Measurements from ENCODE around the gene RCBTB2.

RCBTB2 gene

DNA sequence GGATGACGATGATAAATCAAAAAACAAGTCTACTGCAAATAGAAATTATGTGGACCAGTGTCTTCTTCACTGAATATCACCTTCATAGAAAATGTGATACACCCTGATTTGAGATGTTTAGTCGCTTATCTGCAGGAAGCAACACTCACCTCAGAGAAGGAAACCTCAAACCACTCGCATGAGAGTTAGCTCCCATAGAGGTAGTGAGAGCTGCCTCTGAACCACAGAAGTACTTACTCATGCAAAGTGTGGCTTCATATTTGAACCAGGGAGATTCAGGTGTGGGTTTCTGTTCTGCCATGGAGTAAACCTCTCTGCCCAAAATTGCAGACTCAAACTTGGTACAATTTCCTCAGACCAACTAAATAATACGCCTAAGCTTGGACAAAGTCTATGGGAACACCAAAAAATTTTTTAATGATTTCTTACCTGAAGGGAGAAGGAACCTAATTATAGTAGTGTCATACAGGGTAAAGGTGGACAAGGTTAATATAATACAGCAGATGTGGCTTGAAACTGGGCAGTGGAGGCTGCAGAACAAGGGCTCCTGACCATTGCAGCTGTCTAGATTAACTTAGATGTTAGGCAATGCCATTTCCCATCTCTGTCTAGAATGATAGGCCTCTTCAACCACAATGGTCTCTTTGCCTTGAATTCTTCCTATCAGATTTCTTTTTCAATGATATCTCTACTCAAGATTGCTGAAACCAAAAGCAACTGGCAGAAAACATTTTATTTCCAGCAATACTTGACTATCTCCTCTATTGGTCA, 29.6 kb upstream of the RCBTB2 start:
- peak; percentile 100 for ATAC-seq

DNA sequence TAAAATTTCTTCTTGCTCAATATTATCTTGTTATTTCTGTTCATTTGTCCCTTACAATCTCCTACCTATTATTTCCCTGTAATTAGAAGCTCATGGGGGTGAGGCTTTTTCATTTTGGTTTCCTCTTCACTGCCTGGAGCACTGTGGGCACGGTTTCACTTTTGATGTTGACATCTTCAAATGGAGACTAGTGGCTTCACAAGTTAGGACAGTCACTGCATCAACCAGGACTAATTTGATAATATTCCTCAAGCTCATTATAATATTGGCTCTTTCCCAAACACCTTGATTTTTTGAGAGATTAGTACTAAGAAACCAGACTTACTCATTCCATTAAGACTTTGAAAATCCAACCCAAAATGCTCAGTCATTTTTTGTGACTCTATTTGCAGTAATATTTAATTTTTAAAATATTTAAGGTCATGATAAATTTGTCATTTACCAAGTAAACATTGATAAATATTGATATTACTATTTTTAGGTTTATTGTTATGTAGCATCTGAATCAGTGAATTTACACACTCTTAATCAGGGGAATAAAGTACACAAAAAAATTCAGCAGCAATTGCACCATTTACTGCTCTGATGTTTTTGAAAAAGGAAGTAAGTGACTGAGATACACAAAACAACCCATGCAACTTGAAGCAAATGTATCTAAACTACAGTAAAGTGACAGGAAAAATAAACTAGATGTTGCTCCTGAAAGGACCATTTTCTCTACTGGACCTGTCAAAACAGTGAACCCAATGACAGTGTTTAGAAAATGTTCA, 28.8 kb upstream of the RCBTB2 start:
- ATAC-seq: no peak

DNA sequence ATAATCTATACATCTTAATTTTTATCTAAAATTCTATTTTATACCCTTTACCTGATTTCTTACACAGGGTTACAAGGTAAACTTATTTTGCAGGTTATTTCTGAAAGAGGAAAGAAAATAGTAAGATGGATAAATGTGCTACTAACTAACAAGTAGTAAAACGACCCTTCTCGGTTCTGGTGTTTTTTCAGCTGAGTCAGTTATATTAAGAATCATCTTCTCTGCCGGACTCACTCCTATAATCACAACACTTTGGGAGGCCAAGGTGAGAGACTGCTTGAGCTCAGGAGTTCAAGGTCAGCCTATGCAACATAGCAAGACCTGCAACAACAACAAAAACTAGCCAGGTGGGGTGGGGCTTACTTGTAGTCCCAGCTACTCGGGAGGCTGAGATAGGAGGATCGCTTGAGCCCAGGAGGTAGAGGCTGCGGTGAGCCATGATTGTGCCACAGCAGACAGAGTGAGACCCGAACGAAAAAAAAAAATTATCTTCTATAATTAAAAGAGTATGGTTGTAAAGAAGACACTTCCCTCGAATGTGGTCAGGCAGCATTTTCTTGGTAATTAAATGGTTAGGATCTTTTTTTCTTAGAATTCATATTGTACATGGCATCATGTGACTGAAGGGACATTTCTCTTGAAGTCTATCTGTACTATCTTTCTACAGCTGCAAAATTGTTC, 27.9 kb upstream of the RCBTB2 start:
- ATAC-seq: no peak

DNA sequence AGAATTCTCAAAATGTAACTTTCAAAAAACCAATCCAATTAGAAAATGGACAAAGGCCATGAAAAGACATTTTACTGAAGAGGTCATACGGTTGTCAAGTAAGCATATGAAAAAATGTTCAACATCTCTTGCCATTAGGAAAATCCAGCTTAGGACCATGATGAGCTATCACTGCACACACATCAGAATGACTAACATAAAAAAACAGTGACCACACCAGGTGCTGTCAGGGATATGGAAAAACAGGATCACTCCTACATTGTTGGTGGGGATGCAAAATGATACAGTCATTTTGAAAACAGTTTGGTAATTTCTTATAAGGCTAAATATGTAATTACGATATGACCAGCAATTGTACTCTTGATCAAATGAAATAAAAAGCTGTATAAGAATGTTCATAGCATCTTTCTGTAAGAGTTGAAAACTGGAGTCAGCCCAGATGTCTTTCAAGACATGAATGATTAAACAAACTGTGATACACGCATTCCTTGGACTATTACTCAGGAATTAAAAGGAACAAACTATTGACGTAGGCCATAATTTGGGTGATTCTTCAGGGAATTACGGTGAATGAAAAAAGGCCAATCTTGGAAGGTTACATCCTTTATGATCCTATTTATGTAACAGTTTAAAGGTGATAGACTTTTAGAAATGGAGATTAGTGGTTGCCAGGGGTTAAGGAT, 26.9 kb upstream of the RCBTB2 start:
- ATAC-seq: no peak

DNA sequence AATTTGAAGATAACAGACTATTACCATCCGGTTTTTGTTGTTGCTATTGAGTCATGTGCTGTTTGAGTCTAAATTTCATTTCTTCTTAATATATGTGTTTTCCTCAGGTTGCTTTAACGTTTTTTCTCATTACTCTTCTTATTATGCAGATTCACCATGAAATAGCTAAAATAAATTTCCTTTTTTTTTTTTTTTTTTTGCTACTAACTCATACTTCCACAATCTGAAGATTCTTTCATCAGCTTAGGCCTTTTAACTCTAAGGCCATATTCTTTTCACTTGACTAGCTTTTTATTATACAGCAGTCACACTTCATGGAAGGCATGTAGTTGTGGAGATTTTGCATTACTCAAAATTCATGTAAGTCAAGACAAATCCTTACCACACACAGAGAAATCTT, 23.9 kb upstream of the RCBTB2 start:
- ATAC-seq: no peak

DNA sequence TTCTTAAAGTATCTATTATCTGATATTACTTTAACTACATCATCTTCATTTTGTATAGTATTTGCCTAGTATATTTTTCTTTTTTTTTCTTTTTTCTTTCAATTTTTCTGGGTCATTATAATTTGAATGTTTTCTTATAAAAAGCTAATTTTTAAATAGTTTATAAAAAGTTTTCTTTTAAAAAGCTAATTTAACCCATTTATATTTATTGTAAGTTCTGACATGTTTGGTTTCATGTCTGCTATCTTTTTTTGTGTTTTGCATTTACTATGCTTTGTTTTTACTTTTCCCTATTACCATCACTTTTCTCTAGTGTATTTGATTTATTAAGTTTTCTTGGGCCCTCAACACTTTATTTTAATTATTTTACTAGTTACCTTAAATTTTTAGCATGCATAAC, 22.6 kb upstream of the RCBTB2 start:
- no peak for ATAC-seq

DNA sequence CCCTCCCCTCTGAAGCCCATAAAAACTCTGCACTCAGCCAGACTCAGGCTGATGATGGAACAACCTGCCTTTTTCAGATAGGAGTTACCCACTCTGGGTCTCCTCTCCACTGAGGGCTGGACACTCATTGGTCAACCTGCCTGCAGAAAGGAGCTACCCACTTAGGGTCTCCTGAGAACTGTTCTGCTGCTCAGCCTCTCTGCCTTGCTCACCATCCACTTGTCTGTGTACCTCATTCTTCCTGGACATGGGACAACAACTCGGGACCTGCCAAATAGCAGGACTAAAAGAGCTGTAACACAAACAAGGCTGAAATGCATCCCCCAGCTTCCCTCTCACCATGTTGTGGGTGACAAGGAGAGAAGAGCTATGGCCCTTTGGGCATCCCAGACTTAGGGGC, 18.4 kb upstream of the RCBTB2 start:
- no peak for ATAC-seq

DNA sequence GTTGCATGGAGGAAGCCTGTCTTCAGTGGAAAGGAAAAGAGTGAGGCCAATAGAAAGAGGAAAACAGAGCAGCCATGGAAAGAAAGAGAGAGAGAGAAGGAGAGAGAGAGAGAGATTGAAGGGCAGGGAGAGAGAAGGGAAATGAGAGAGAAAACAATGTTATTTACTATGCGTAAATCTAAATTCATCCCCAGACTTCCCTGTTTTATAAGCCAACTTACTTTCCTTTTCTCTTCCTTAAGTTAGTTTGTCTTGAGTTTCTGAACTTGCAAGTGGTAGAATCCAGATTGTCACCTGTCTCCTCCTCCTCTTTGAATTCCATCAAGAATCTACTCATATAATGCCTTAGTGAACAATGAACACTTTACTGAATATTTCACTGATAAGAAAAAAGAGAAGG, 16.8 kb upstream of the RCBTB2 start:
- no peak for ATAC-seq

DNA sequence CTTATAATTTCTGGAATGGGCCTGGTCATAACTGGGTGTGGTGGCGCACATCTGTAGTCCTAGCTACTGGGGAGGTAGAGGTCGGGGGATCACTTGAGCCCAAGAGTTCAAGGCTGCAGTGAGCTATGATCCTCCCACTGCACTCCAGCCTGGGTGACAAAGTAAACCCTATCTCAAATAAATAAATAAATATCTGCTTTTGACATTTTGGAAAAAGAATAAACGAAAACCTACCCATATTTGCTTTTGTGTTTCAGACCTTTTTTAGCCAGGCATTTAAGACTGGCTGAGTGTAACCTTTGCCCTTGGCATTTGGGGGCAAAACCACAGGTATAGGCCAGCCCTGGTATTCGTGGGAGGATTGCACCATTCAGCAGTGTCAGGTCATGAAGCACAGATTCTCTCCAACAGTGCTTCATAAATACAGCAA, 14.8 kb upstream of the RCBTB2 start:
- no peak for ATAC-seq

DNA sequence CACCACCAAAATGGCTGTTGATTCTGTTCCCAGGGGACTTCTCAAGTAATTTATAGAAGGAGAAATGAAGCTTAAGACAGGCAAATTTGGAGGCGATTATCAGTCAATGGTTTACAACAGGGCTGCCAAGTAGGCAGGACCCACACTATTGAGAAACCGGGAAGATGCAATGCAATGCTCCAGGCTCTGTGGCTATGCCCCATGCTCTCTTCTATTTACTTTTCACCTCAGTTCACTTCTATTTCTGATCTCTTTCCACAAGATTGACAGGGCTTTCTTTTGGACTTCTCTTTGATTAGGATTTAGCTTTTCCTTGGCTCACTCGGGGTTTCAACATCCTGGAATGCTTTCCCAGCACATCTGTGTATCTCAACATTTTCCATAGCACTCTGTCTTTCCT, 12.7 kb upstream of the RCBTB2 start:
- ATAC-seq: no peak

DNA sequence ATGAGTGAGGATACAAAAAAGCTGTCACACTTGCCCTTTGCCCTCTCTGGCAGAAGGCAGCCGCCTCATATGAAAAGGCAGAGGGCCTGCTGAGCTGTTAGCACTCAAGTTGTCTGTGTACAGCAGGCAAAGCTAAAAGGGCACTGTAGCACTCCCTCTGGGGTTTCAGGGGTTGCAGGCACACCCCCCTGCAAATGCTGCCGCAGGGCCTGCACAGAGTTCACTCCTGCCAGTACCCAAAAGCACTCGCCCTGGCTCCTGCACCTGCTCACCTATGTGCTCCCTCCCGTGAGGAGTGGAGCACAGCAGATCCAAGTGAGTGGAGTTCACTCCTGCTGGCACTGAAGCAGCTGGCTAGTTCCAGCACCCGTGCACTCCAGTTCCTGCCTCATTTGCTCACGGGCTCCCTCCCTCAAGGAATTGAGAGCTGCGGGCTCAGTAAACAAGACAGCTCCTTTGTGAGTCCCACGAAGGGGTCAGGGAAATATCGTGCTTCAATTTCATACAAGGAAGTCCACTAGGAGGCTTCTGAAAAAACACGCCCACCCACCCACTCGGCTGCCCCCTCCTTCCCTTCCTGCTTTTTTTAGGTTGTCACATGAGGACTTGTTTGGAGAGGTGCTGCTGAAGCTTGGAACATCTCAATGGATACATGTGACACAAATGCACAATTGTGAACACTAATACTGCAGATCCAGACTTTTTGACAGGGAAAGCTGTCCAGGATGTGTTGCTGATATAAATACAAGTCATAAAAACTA, 9.9 kb upstream of the RCBTB2 start:
- ATAC-seq: no peak

DNA sequence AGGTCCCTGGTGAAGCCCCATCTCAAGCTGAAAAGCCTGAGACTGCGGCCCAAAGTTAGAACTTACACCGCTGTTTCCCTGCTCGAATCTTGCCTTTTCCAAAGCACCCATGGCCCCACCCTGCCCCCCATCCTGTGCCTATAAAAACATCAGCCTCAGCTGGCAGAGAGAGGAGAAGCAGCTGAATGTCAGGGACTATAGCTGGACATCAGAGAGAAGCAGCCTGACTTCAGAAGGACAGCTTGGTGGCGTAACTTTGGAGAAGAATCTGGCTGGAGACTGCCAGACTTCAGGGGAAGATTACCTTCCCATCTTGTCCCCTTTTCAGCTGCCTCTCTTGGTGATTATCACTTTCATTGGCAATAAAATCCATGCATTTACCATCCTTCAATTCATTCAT, 9.3 kb upstream of the RCBTB2 start:
- no peak for ATAC-seq

DNA sequence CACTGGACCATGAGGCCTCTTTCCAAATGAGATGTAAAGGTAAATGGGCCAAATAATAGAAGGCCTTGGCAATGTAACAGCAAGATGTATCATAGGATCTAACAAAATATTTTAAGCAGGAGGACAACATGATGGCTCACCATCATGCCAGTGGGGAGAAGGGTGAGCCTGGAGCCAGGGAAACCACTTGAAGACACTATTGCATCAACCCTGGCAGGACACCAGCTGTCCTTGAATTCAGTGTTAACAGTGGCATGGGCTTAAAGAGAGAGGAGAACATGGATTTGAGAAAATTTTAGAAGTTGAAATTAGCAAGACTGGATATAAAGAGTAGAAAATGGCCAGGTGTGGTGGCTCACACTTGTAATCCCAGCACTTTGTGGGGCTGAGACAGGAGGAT, 6.7 kb upstream of the RCBTB2 start:
- ATAC-seq: no peak

DNA sequence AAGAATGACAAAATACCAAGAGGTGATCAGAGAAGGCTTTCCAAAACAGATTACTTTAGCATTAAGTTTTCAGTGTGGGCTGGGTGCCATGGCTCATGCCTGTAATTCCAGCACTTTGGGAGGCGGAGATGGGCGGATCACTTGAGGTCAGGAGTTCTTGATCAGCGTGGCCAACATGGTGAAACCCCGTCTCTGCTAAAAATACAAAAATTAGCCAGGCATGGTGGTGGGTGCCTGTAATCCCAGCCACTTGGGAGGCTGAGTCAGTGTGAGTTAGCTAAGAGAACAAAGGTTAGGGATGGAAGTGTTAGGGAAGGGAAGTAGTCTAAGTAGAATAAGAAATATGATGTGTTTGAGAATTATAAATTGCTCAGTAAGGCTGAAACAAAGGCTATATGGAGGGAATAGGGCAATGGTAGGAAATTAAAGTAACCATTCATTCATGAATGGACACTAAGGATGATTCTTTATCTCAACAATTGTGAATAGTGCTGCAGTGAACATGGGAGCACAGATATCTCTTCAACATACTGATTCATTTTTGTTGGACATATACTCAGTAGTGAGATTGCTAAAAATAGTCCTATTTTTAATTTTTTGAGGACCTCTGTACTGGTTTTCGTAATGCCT, 3.9 kb upstream of the RCBTB2 start:
- no peak for ATAC-seq

DNA sequence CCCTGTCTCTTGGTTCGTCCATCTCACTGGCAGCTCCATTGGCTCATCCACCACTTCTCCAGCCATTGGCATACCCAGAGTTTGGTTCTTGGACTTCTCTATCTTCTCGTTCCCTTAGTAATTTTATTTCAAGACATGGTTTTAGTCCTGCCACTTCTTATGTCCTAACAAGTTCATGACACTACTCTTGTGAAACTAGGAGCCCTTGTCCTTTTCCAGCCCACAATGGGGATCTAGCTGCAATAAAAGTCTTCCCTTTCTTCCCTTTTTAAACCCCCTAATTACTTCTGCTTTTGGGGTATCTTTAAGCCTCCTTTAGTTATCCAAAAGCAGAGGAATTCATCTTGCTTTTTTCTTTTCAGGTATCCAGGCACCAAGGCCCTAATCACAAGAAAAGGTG, 2.9 kb upstream of the RCBTB2 start:
- no peak for ATAC-seq

DNA sequence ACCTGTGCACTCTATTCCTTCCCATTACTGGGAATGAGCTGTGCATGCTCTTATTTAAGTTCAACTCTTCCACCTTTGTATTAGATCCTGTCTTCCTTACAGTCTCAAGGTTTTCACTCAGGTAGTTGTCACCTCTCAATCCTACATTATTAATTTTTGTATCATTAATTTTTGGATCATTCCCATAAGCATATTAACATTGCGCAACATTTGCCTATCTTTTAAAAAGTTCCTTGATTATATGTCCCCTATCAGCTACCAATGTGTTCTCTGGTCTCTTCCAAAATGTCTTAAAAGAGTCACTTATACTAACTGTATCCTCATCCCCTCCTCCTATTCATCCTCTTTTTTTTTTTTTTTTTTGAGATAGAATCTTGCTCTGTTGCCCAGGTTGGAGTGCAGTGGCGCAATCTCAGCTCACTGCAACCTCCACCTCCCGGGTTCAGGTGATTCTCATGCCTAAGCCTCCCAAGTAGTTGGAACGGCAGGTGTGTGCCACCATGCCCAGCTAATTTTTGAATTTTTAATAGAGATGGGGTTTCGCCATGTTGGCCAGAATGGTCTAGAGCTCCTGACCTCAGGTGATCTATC, 2.1 kb upstream of the RCBTB2 start:
- ATAC-seq: no peak

DNA sequence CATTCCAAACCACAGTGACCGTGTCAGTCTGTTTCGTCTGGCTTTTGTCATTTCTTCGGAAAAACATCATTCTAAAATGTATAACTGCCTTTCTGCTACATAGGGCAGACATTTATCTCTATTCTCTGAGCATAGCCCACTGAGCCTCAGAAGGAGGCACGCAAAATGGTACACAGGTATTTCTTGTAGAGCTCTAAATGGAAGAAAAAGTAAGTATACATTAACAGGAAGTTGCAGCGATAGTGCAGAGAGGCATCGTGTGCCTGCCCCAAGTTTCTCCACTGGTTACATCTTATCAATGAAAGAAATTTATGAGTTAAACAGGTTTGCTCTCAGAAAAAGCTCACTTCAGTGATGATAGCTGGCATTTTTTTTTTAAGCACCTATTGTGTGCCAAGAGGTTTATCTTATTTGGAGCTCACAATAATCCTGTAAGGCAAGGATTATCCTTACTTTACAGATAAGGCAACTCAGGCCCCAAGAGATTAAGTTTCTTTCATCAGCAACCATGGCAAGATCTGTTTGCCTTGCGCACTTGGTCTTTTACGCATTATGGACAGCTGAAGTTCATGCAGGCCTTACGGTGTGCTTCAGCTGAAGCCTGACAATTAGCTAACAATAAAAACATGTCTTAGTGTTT, 1.2 kb upstream of the RCBTB2 start:
- no peak for ATAC-seq

DNA sequence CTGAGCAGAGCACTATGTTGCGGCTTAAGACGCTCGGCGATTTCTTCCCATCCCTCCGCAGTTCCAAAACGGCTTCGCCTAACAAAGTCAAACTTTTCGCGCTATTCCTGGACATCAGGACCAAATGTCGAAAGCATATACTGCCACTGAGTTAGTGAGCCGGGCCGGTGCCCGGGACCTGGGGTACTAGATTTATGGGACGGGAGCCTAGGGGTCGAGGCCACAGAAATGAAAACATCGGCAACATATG, 699 bp downstream of the RCBTB2 start:
- peak; percentile 30 to 42 for ATAC-seq

DNA sequence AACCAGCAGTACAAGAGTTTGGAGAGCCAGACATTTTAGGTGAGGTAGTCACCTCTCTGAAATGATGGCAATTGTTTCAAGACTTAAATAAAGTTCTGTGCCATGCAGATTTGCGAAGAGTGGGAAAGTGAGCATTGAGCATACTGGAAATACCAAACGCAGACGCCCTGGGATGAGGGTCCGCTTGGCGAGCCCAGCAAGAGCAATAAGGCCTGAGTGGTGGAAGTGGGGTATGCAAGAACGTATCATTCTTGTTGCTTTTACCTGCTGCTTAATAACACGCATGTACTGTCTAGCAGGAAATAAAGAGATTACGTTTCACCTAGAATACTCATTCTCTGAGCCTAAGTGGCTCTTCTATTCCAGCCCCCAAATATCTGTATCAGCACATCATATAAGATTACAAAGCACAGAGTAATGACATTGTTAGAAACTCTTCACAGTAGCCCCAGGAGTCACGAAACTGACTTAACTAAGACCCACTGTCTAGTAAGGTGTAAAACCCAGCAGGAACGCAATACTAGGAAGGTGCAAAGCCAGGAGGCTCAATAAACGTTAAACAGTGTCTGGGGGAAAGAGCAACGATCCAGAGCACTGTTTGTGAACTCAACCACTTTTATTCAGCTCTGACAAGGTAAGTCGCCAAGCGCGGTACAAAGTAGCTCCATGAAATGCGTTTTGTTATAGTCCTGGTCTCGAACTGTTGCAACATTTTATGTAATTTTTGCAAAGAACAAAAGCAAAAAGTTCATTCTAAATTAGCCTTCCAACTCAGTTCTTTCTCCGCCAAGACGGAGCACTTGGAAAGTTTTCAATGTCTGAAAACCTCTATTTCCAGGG, 1.2 kb downstream of the RCBTB2 start:
- ATAC-seq: no peak

DNA sequence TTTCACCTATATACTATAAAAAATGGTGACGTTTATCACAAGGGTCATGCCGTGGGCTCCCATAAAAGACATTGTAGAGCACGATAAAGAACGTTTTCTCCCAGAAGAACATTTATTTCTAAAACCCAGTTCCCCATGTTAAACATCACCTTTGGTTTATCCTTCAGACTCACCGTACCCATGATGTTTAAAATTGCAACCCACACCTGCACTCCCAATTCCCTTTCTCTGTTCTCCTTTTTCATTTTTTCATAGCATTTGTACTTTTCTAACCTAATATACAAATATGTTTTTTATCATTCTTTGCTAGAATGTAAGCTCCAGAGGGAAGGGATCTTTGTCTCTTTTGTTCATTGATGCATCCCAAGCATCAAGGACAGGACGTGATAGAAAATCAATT, 2.0 kb downstream of the RCBTB2 start:
- no peak for ATAC-seq
